Measurements from ENCODE around the gene STEAP3.

GRCh38 chr2:119206201-119206600 lies 17.4 kb upstream of the STEAP3 start:
- TF ChIP-seq POLR2A (IDR thresholded peaks at IDR 0.05) = no peak
- TF ChIP-seq CTCF (IDR thresholded peaks at IDR 0.05) = no peak
